GM12878 (cell line): ENCODE data around the gene CASS4. TPM values are rescaled to one million over a fixed set of nuclear protein-coding genes. Genes with fewer than 3 reads are reported as not detected.

ENCODE experiments used
- ATAC-seq: fragments of 200-7000 bp; cut with Tn5 transposase; 3 replicates; pipeline ENCODE4 v1.9.1; 2020; ENCODE audit warnings: mild to moderate bottlenecking, moderate library complexity
- BruUV-seq: library from RNA; stranded (reverse); fragments of 400-500 nt; replicated peaks from 2 replicates; lab custom pipeline; 2021; lab: Mats Ljungman, UMichigan
- CTCF ChIA-PET: fragments of 300-600 bp; sonication (Branson Sonifier 250); formaldehyde crosslinking; extraction: SDS; loops from one replicate; lab custom pipeline; 2021; ENCODE audit warnings: inconsistent platforms; lab: Yijun Ruan, JAX
- POLR2A ChIA-PET: fragments of 350-600 bp; formaldehyde crosslinking; extraction: SDS; loops from one replicate; lab custom pipeline; 2021; ENCODE audit warnings: inconsistent platforms; lab: Charles Lee
- RAD21 ChIA-PET: fragments of 300-600 bp; sonication (Branson Sonifier 250); formaldehyde crosslinking; loops from one replicate; lab custom pipeline; 2023; ENCODE audit warnings: antibody characterized with exemption; ENCODE audit not compliant: unreplicated experiment; lab: Charles Lee
- SMC1A ChIA-PET: fragments of 300-600 bp; sonication (Branson Sonifier 250); formaldehyde crosslinking; loops from one replicate; lab custom pipeline; 2023; ENCODE audit not compliant: unreplicated experiment, uncharacterized antibody; lab: Charles Lee
- DNase-seq: peaks from one replicate; pipeline ENCODE4 v3.0.0-alpha.2; 2011; ENCODE audit warnings: low read depth, low spot score
- FAIRE-seq: peaks from 3 replicates; lab custom pipeline; 2011; peaks lifted over from hg19 to GRCh38; lab: Jason Lieb, UNC
- H2AFZ ChIP-seq: 2 replicates; pipeline ENCODE4 v1.6.0; 2011; ENCODE audit warnings: low read depth, low read length, control low read depth; ENCODE audit not compliant: control insufficient read depth
- H3K27ac ChIP-seq: 2 replicates; pipeline ENCODE4 v1.5.1; 2011; ENCODE audit warnings: control low read depth; ENCODE audit not compliant: control insufficient read depth, insufficient read depth
- H3K27me3 ChIP-seq, 2 experiments: replicated peaks in 1 of 2; 2 replicates each; pipeline versions ENCODE4 v1.6.0 to v1.6.1; 2011; ENCODE audit warnings: low read length in 1 of 2; ENCODE audit not compliant: control insufficient read depth in 2 of 2, insufficient read depth in 2 of 2
- H3K36me3 ChIP-seq, 2 experiments: 2 replicates each; pipeline ENCODE4 v1.5.1; 2011; ENCODE audit warnings: low read length in 1 of 2; ENCODE audit not compliant: control insufficient read depth in 2 of 2, insufficient read depth in 2 of 2
- H3K4me1 ChIP-seq: 2 replicates; pipeline ENCODE4 v1.6.1; 2011; ENCODE audit warnings: mild to moderate bottlenecking, low read length, moderate library complexity, mixed read lengths; ENCODE audit not compliant: control insufficient read depth, insufficient read depth
- H3K4me2 ChIP-seq: 2 replicates; pipeline ENCODE4 v1.6.0; 2011; ENCODE audit warnings: control low read depth; ENCODE audit not compliant: control insufficient read depth, insufficient read depth
- H3K4me3 ChIP-seq: fragments of 200-600 bp; sonication (generic); 2 replicates; pipeline ENCODE4 v1.5.1; 2016
- H3K79me2 ChIP-seq: 2 replicates; pipeline ENCODE4 v1.6.0; 2011; ENCODE audit warnings: low read length; ENCODE audit not compliant: control insufficient read depth, insufficient read depth
- H3K9ac ChIP-seq: 2 replicates; pipeline ENCODE4 v1.8.0; 2011; ENCODE audit warnings: low read length, control low read depth, mixed read lengths; ENCODE audit not compliant: control insufficient read depth, insufficient read depth
- H3K9me3 ChIP-seq: replicated peaks from 3 replicates; pipeline ENCODE4 v1.5.1; 2011; ENCODE audit warnings: mild to moderate bottlenecking, low read length; ENCODE audit not compliant: control insufficient read depth, insufficient read depth
- H4K20me1 ChIP-seq: 2 replicates; pipeline ENCODE4 v1.6.0; 2011; ENCODE audit not compliant: control insufficient read depth, insufficient read depth
- SPI1 ChIP-seq: IDR thresholded peaks from 2 replicates; pipeline ENCODE4 v1.6.1; 2011; ENCODE audit warnings: low read depth, mild to moderate bottlenecking, low read length, moderate library complexity, borderline replicate concordance; ENCODE audit not compliant: insufficient read depth
- WGBS: methylation state at CpG from one replicate; pipeline ENCODE4 v1.1.6; 2016; ENCODE audit warnings: low lambda C conversion rate; ENCODE audit not compliant: insufficient replicate concordance, insufficient coverage; ENCODE audit errors: missing lambda C conversion rate; 5-methylcytosine and 5-hydroxymethylcytosine counted together
- in situ Hi-C: fragments of 300-500 bp; cut with MboI; formaldehyde crosslinking; loops from 9 replicates; pipeline ENCODE4 v1.14.3; 2018; ENCODE audit warnings: mixed read lengths
- intact Hi-C: fragments of 100-400 bp; cut with micrococcal nuclease; formaldehyde crosslinking; loops from one replicate; pipeline ENCODE4 v1.14.2; 2022; ENCODE audit not compliant: unreplicated experiment
- polyA plus RNA-seq, 11 experiments: library from polyadenylated mRNA; depleted of rRNA in 4 of 11; unstranded in 6 of 11; stranded (reverse) in 5 of 11; fragments of >200 nt; fragmentation: Nextera tagmentation in 4 of 11; fragmentation: Illumina TruSeq in 1 of 11; extraction: Ambion mirVana in 4 of 11; extraction: Trizol in 1 of 11; gene quantifications; 1 replicate in 1 of 11; 2 replicates in 10 of 11; pipeline versions ENCODE4 v1.2.1 to v1.2.3, GENCODE V29; 2011 to 2016; ENCODE audit warnings: inconsistent platforms in 2 of 11, missing spikeins in 2 of 11, low read depth in 1 of 11
- total RNA-seq, 4 experiments: library from RNA; depleted of rRNA in 3 of 4; stranded (reverse); fragments of >200 nt in 3 of 4; fragmentation: Illumina TruSeq in 1 of 4; extraction: Trizol in 1 of 4; gene quantifications; 2 replicates each; pipeline versions ENCODE4 v1.2.1 to v1.2.3, GENCODE V29; 2013 to 2021
- TF ChIP-seq, protein P1 (sequence below): fragments of 450-650 bp; IDR thresholded peaks from 2 replicates; pipeline ENCODE4 v1.6.1; 2017; ENCODE audit warnings: borderline replicate concordance

CASS4 gene
- total and polyA plus RNA-seq, 10 of the 15 experiments (the other 5 are each of a cell fraction or from before 2014, with no cell fraction given), result 0.04 to 0.24 (median 0.11) TPM; not detected in 1

DNA sequence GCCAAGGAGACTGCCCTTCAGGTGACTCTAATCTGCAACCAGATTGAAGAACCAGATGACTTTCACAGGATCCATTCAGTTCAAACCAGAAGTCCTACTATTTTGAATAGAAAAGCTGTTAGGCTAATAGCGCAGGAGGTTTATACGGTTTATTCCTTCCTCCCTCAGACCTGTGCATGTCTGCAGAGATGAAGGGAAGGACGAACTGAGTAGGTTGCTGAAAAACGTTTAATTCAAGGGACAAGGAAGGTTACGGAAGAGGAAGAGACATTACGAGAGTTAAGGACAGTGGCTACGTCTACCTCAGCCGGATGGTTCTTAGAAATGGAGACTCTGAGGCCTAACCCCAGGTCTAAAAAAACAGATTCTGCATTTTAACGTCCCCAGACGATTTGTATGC lies 21.0 kb upstream of the CASS4 start:
- Histone ChIP-seq H3K4me1 (peaks cover 3% of the 10 kb centered on the region; the same call in 1 of the 2 replicates), H3K4me3 (peak overlapping the region; percentile 99), H3K27me3 (no peaks in the 10 kb centered on the region), H2AFZ (no peak overlapping the region; the same call in 1 of the 2 replicates), H3K27ac (peak overlapping the region; percentile 78), H3K79me2 (peaks cover 63% of the 10 kb centered on the region), H3K4me2 (peak overlapping the region; percentile 83), H4K20me1 (no peaks in the 10 kb centered on the region)
- ATAC-seq, result no peak
- no peak for FAIRE-seq
- in situ Hi-C loops, result no loop called here
- WGBS, result under 1% methylated on average over 10 of the region's 10 CpGs
- RAD21 ChIA-PET, result interaction anchor here (1.6 to 2.5 kb wide), 3 partner anchors 21 to 78 kb away, joined by 4 to 9 read pairs (median 8); partner anchors contain the start of genes CASS4, FAM210B and RTF2
- DNase-seq, result no peak
- TSS peak; percentile 90 for BruUV-seq
- SMC1A ChIA-PET, result interaction anchor here (2.1 kb wide), 1 partner anchor 10 kb away, joined by 7 read pairs; no protein-coding TSS in a partner anchor
- intact Hi-C loops, result no loop called here
- 0 out of 2 replicates have a peak, but pooled peaks have one; percentile 5 for TF ChIP-seq SPI1
- TF ChIP-seq, protein P1, sequence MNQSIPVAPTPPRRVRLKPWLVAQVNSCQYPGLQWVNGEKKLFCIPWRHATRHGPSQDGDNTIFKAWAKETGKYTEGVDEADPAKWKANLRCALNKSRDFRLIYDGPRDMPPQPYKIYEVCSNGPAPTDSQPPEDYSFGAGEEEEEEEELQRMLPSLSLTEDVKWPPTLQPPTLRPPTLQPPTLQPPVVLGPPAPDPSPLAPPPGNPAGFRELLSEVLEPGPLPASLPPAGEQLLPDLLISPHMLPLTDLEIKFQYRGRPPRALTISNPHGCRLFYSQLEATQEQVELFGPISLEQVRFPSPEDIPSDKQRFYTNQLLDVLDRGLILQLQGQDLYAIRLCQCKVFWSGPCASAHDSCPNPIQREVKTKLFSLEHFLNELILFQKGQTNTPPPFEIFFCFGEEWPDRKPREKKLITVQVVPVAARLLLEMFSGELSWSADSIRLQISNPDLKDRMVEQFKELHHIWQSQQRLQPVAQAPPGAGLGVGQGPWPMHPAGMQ, result no peak
- TF ChIP-seq, all 136 proteins: peak for 1
- POLR2A ChIA-PET, result interaction anchor here (1.2 kb wide), 1 partner anchor 19 kb away, joined by 7 read pairs; no protein-coding TSS in a partner anchor
- H3K36me3 ChIP-seq, result peaks cover 3 to 13% of the 10 kb centered on the region in 2 experiments
- no peaks in the 10 kb centered on the region for H3K9me3 ChIP-seq
- peak overlapping the region; percentile 90 for H3K9ac ChIP-seq
- CTCF ChIA-PET, result interaction anchor here (2.1 kb wide), 1 partner anchor 10 kb away, joined by 6 read pairs; no protein-coding TSS in a partner anchor
